PC-9 (cell line): Measurements from ENCODE around the gene ASXL1. TPM values are rescaled to one million over a fixed set of nuclear protein-coding genes. Genes with fewer than 3 reads are reported as not detected.

Experiments
- BruUV-seq: library from RNA; stranded (reverse); fragments of 400-500 nt; replicated peaks from 2 replicates; lab custom pipeline; 2021; lab: Mats Ljungman, UMichigan
- CTCF ChIA-PET: fragments of 300-600 bp; sonication (Branson Sonifier 250); formaldehyde crosslinking; loops from one replicate; lab custom pipeline; 2022; ENCODE audit warnings: antibody characterized with exemption; lab: Charles Lee
- POLR2A ChIA-PET: fragments of 300-600 bp; sonication (Branson Sonifier 250); formaldehyde crosslinking; loops from one replicate; lab custom pipeline; 2022; ENCODE audit warnings: antibody characterized with exemption; ENCODE audit not compliant: unreplicated experiment; lab: Charles Lee
- DNase-seq, 2 experiments: peaks; one replicate each; pipeline versions ENCODE4 v3.0.0 to v3.0.0-alpha.2; 2015 to 2022; ENCODE audit warnings: mixed read lengths in 1 of 2
- H2AFZ ChIP-seq: fragments of 200-600 bp; sonication (generic); 2 replicates; pipeline ENCODE4 v1.8.1; 2017; ENCODE audit warnings: antibody characterized with exemption
- H3F3A ChIP-seq: fragments of 200-600 bp; sonication (generic); 2 replicates; pipeline ENCODE4 v1.8.1; 2017; ENCODE audit warnings: antibody characterized with exemption, mild to moderate bottlenecking, low read depth; ENCODE audit not compliant: insufficient read depth
- H3K27ac ChIP-seq: fragments of 200-600 bp; sonication (generic); 2 replicates; pipeline ENCODE4 v1.6.1; 2016; ENCODE audit warnings: mixed run types
- H3K27me3 ChIP-seq: fragments of 200-600 bp; sonication (generic); 2 replicates; pipeline ENCODE4 v1.6.1; 2016; ENCODE audit warnings: low read depth, mixed run types; ENCODE audit not compliant: insufficient read depth
- H3K36me3 ChIP-seq: fragments of 200-600 bp; sonication (generic); 2 replicates; pipeline ENCODE4 v1.6.1; 2016; ENCODE audit warnings: low read depth, mixed run types
- H3K4me1 ChIP-seq: fragments of 200-600 bp; sonication (generic); replicated peaks from 2 replicates; pipeline ENCODE4 v1.6.1; 2016; ENCODE audit warnings: mixed run types; ENCODE audit not compliant: insufficient read depth
- H3K4me2 ChIP-seq: fragments of 200-600 bp; sonication (generic); 2 replicates; pipeline ENCODE4 v1.6.1; 2017; ENCODE audit warnings: mixed run types
- H3K4me3 ChIP-seq: fragments of 200-600 bp; sonication (generic); 2 replicates; pipeline ENCODE4 v1.6.1; 2016; ENCODE audit warnings: mixed run types
- H3K79me2 ChIP-seq: fragments of 200-600 bp; sonication (generic); 2 replicates; pipeline ENCODE4 v1.6.1; 2017; ENCODE audit warnings: low read depth, mixed run types
- H3K9me2 ChIP-seq: fragments of 200-600 bp; sonication (generic); 2 replicates; pipeline ENCODE4 v1.8.1; 2017; ENCODE audit warnings: mild to moderate bottlenecking; ENCODE audit not compliant: insufficient read depth
- H3K9me3 ChIP-seq: fragments of 200-600 bp; sonication (generic); 2 replicates; pipeline ENCODE4 v1.8.1; 2016; ENCODE audit warnings: low read depth; ENCODE audit not compliant: insufficient read depth
- H4K20me1 ChIP-seq: fragments of 200-600 bp; sonication (generic); 2 replicates; pipeline ENCODE4 v1.8.1; 2017; ENCODE audit not compliant: insufficient read depth
- CTCF ChIP-seq: fragments of 200-600 bp; sonication (generic); conservative IDR thresholded peaks from 2 replicates; pipeline ENCODE4 v1.6.1; 2017; ENCODE audit warnings: mixed run types, antibody characterized with exemption, mild to moderate bottlenecking, moderate library complexity
- EZH2 ChIP-seq: fragments of 200-600 bp; sonication (generic); IDR thresholded peaks from 2 replicates; pipeline ENCODE4 v1.8.0; 2017; ENCODE audit warnings: antibody characterized with exemption, low read depth
- intact Hi-C: fragments of 100-400 bp; cut with micrococcal nuclease; formaldehyde crosslinking; loops from one replicate; pipeline ENCODE4 v1.10.0; 2022; ENCODE audit not compliant: unreplicated experiment
- total RNA-seq: library from RNA; stranded (reverse); gene quantifications from 2 replicates; pipeline ENCODE4 v1.2.3, GENCODE V29; 2021

ASXL1 gene
- total RNA-seq, 1 experiment from 2014 or later, result 123 TPM

- H3K4me2 ChIP-seq, result no peak overlapping the region
- no peaks in the 10 kb centered on the region for H3K27me3 ChIP-seq
- H4K20me1 ChIP-seq, result peaks cover 11% of the 10 kb centered on the region
- no peak overlapping the region for H2AFZ ChIP-seq
- TF ChIP-seq EZH2, result no peak
- TF ChIP-seq CTCF, result no peak
- no peaks in the 10 kb centered on the region for H3K9me3 ChIP-seq
- intact Hi-C loops, result no loop called here
- H3K4me1 ChIP-seq, result no peaks in the 10 kb centered on the region
- no peak overlapping the region for H3K27ac ChIP-seq
- ChIA-PET CTCF (no interaction called here), POLR2A (no interaction called here)
- H3K36me3 ChIP-seq, result no peaks in the 10 kb centered on the region
- no peaks in the 10 kb centered on the region for H3K9me2 ChIP-seq
- no peak for DNase-seq
- 0 out of 2 replicates have a peak, but pooled peaks cover 4% of the 10 kb centered on the region for H3F3A ChIP-seq
- H3K4me3 ChIP-seq, result no peak overlapping the region
- H3K79me2 ChIP-seq, result no peaks in the 10 kb centered on the region
- BruUV-seq, result no TSS peak
Observed at GRCh38 chr20:32457479-32457986, 99.4 kb downstream of the ASXL1 start.

GRCh38 chr20:32458061-32458836 is 100.1 kb downstream of the ASXL1 start:
- H3K4me2 ChIP-seq, result no peak overlapping the region
- H3K27ac ChIP-seq, result no peak overlapping the region
- TF ChIP-seq CTCF (no peak), EZH2 (no peak)
- no peaks in the 10 kb centered on the region for H3K36me3 ChIP-seq
- no peak overlapping the region for H3K4me3 ChIP-seq
- BruUV-seq, result no TSS peak
- intact Hi-C loops, result no loop called here
- peaks cover 11% of the 10 kb centered on the region for H4K20me1 ChIP-seq
- no peak for DNase-seq
- H3K9me3 ChIP-seq, result no peaks in the 10 kb centered on the region
- no peaks in the 10 kb centered on the region for H3K27me3 ChIP-seq
- H3K4me1 ChIP-seq, result no peaks in the 10 kb centered on the region
- no peaks in the 10 kb centered on the region for H3K9me2 ChIP-seq
- H3K79me2 ChIP-seq, result no peaks in the 10 kb centered on the region
- H3F3A ChIP-seq, result 0 out of 2 replicates have a peak, but pooled peaks cover 2% of the 10 kb centered on the region
- ChIA-PET CTCF (no interaction called here), POLR2A (no interaction called here)
- no peak overlapping the region for H2AFZ ChIP-seq

- Histone ChIP-seq H3K9me2 (no peaks in the 10 kb centered on the region), H4K20me1 (peaks cover 11% of the 10 kb centered on the region), H3K79me2 (no peaks in the 10 kb centered on the region), H3F3A (0 out of 2 replicates have a peak, but pooled peaks cover 2% of the 10 kb centered on the region), H3K4me3 (no peak overlapping the region), H3K9me3 (no peaks in the 10 kb centered on the region), H3K4me2 (no peak overlapping the region), H3K4me1 (no peaks in the 10 kb centered on the region), H2AFZ (no peak overlapping the region), H3K36me3 (no peaks in the 10 kb centered on the region), H3K27ac (no peak overlapping the region), H3K27me3 (no peaks in the 10 kb centered on the region)
- no TSS peak for BruUV-seq
- DNase-seq, result no peak
- CTCF ChIA-PET, result no interaction called here
- intact Hi-C loops, result no loop called here
- TF ChIP-seq CTCF (no peak), EZH2 (no peak)
- POLR2A ChIA-PET, result no interaction called here
Observed at GRCh38 chr20:32458837-32459220, 100.7 kb downstream of the ASXL1 start.
